Vagina (tissue), 2 donors: Measurements from ENCODE around the gene UBXN7. TPM values are rescaled to one million over a fixed set of nuclear protein-coding genes. Genes with fewer than 3 reads are reported as not detected.
"Not testable (repeated sequence)": the region's sequence is repeated elsewhere in the genome, so short reads cannot be mapped to it uniquely, and the experiment has no call there.

Source experiments
- DNase-seq, 2 donors: peaks; one replicate each; pipeline ENCODE4 v3.0.0-alpha.2; 2017; ENCODE audit errors: extremely low spot score in 2 of 2
- H3K27ac ChIP-seq: fragments of 200-600 bp; sonication (generic); one replicate; pipeline ENCODE4 v1.5.1; 2019
- H3K27me3 ChIP-seq: fragments of 200-600 bp; sonication (generic); one replicate; pipeline ENCODE4 v1.5.1; 2019
- H3K36me3 ChIP-seq, 2 donors: fragments of 200-600 bp; sonication (generic); one replicate each; pipeline ENCODE4 v1.5.1; 2017 to 2019
- H3K4me1 ChIP-seq: fragments of 200-600 bp; sonication (generic); one replicate; pipeline ENCODE4 v1.5.1; 2019
- H3K4me3 ChIP-seq, 2 donors: fragments of 200-600 bp; sonication (generic); 1 replicate in 1 of 2; 2 replicates in 1 of 2; pipeline ENCODE4 v1.5.1; 2016 to 2019
- H3K9me3 ChIP-seq: fragments of 200-600 bp; sonication (generic); one replicate; pipeline ENCODE4 v1.5.1; 2019
- CTCF ChIP-seq, 3 experiments: fragments of 450-650 bp in 2 of 3; fragments of 200-600 bp in 1 of 3; sonication (generic) in 1 of 3; IDR thresholded peaks; one replicate each; pipeline ENCODE4 v1.5.1; 2017 to 2019; ENCODE audit warnings: antibody characterized with exemption in 3 of 3, mild to moderate bottlenecking in 2 of 3, moderate library complexity in 2 of 3
- POLR2A ChIP-seq, 2 donors: fragments of 450-650 bp; IDR thresholded peaks; one replicate each; pipeline ENCODE4 v1.6.1; 2017; ENCODE audit warnings: antibody characterized with exemption in 2 of 2, mild to moderate bottlenecking in 2 of 2, moderate library complexity in 2 of 2
- POLR2AphosphoS5 ChIP-seq, 2 donors: sonication (generic); formaldehyde crosslinking; IDR thresholded peaks; one replicate each; pipeline ENCODE4 v1.9.0; 2017; ENCODE audit warnings: antibody characterized with exemption in 2 of 2, mild to moderate bottlenecking in 2 of 2, low read depth in 1 of 2; ENCODE audit not compliant: insufficient read depth in 1 of 2
- intact Hi-C: fragments of 100-400 bp; cut with DNase I; formaldehyde crosslinking; loops from one replicate; pipeline ENCODE4 v1.15.1; 2023
- total RNA-seq: library from RNA; depleted of rRNA; stranded (reverse); fragments of >200 nt; gene quantifications from one replicate; pipeline ENCODE4 v1.2.3, GENCODE V29; 2016

UBXN7 gene
- total RNA-seq, 1 donor from 2014 or later = 29.5 TPM

GRCh38 chr3:196397941-196398340 is 34.3 kb downstream of the UBXN7 start:
- intact Hi-C loops = no loop called here
- H3K27me3 ChIP-seq = no peaks in the 10 kb centered on the region
- no peak overlapping the region for H3K27ac ChIP-seq
- TF ChIP-seq POLR2AphosphoS5 (IDR thresholded peaks at IDR 0.05; ENCODE audit: insufficient read depth in 1 of 2, low read depth in 1 of 2) (no peak), CTCF (IDR thresholded peaks at IDR 0.05) (no peak), POLR2A (IDR thresholded peaks at IDR 0.05) (no peak)
- no peaks in the 10 kb centered on the region for H3K9me3 ChIP-seq
- no peak for DNase-seq
- H3K4me3 ChIP-seq = no peak overlapping the region
- no peaks in the 10 kb centered on the region for H3K4me1 ChIP-seq
- peaks cover 0 to 44% of the 10 kb centered on the region in 2 donors for H3K36me3 ChIP-seq

- Histone ChIP-seq H3K27ac (no peak overlapping the region), H3K27me3 (no peaks in the 10 kb centered on the region), H3K9me3 (no peaks in the 10 kb centered on the region), H3K4me1 (no peaks in the 10 kb centered on the region), H3K4me3 (no peak overlapping the region), H3K36me3 (peaks cover 0 to 35% of the 10 kb centered on the region in 2 donors)
- TF ChIP-seq POLR2AphosphoS5 (IDR thresholded peaks at IDR 0.05; ENCODE audit: insufficient read depth in 1 of 2, low read depth in 1 of 2) (no peak), CTCF (IDR thresholded peaks at IDR 0.05) (no peak), POLR2A (IDR thresholded peaks at IDR 0.05) (no peak)
- no peak for DNase-seq
- intact Hi-C loops = no loop called here
These were observed 42.1 kb downstream of the UBXN7 start for GRCh38 chr3:196390116-196390515.

- Histone ChIP-seq H3K36me3 (peaks cover 0 to 35% of the 10 kb centered on the region in 2 donors), H3K4me3 (no peak overlapping the region)
These were observed 43.3 kb downstream of the UBXN7 start for GRCh38 chr3:196388956-196389355.

GRCh38 chr3:196387941-196388340 is 44.3 kb downstream of the UBXN7 start:
- H3K4me1 ChIP-seq, intact Hi-C loops, DNase-seq, H3K27me3 ChIP-seq, H3K4me3 ChIP-seq, H3K9me3 ChIP-seq, H3K27ac ChIP-seq: not testable (repeated sequence)
- peaks cover 0 to 30% of the 10 kb centered on the region in 2 donors for H3K36me3 ChIP-seq

More at GRCh38 chr3:196388956-196389355, 43.3 kb downstream of the UBXN7 start:
- Histone ChIP-seq H3K4me1 (no peaks in the 10 kb centered on the region), H3K9me3 (no peaks in the 10 kb centered on the region), H3K27ac (no peak overlapping the region), H3K27me3 (no peaks in the 10 kb centered on the region)
- intact Hi-C loops = no loop called here
- DNase-seq = no peak
- TF ChIP-seq POLR2A (IDR thresholded peaks at IDR 0.05) (no peak), CTCF (IDR thresholded peaks at IDR 0.05) (no peak), POLR2AphosphoS5 (IDR thresholded peaks at IDR 0.05; ENCODE audit: insufficient read depth in 1 of 2, low read depth in 1 of 2) (no peak)

- H3K27ac ChIP-seq, DNase-seq, H3K4me3 ChIP-seq, H3K27me3 ChIP-seq, intact Hi-C loops, H3K9me3 ChIP-seq, H3K4me1 ChIP-seq: not testable (repeated sequence)
- peaks cover 0 to 24% of the 10 kb centered on the region in 2 donors for H3K36me3 ChIP-seq
These were observed 45.4 kb downstream of the UBXN7 start for GRCh38 chr3:196386797-196387196.

- peaks cover 0 to 17% of the 10 kb centered on the region in 2 donors for H3K36me3 ChIP-seq
- DNase-seq, H3K4me1 ChIP-seq, H3K4me3 ChIP-seq, H3K27ac ChIP-seq, H3K9me3 ChIP-seq, H3K27me3 ChIP-seq, intact Hi-C loops: not testable (repeated sequence)
These were observed 46.2 kb downstream of the UBXN7 start for GRCh38 chr3:196386034-196386433.

GRCh38 chr3:196385446-196385845 is 46.8 kb downstream of the UBXN7 start:
- intact Hi-C loops = not testable (repeated sequence)

More at GRCh38 chr3:196385446-196385845, 46.8 kb downstream of the UBXN7 start:
- H3K4me3 ChIP-seq, H3K27ac ChIP-seq, H3K4me1 ChIP-seq, H3K9me3 ChIP-seq, H3K27me3 ChIP-seq, DNase-seq: not testable (repeated sequence)
- peaks cover 0 to 18% of the 10 kb centered on the region in 2 donors for H3K36me3 ChIP-seq
